Kidney epithelial cell (primary cell): ENCODE data around the gene ACE. TPM values are rescaled to one million over a fixed set of nuclear protein-coding genes. Genes with fewer than 3 reads are reported as not detected.
A peak's percentile ranks its signal among the peaks of the same experiment; 100 is the strongest.

Source experiments
- DNase-seq: peaks from one replicate; pipeline ENCODE4 v3.0.0-alpha.2; 2010; ENCODE audit warnings: low read depth
- H3K27me3 ChIP-seq: 2 replicates; pipeline ENCODE4 v1.6.0; 2011; ENCODE audit warnings: low read length; ENCODE audit not compliant: control insufficient read depth, insufficient read depth
- H3K36me3 ChIP-seq: 2 replicates; pipeline ENCODE4 v1.5.1; 2011; ENCODE audit warnings: low read length; ENCODE audit not compliant: control insufficient read depth, insufficient read depth
- H3K4me3 ChIP-seq: 2 replicates; pipeline ENCODE4 v1.5.1; 2011; ENCODE audit warnings: low read depth, mild to moderate bottlenecking, control low read depth, low read length
- CTCF ChIP-seq: IDR thresholded peaks from 2 replicates; pipeline ENCODE4 v1.5.1; 2011; ENCODE audit warnings: mild to moderate bottlenecking, moderate library complexity, low read length, control low read depth, inconsistent platforms; ENCODE audit not compliant: insufficient read depth, poor library complexity, severe bottlenecking
- total RNA-seq: library from RNA; depleted of rRNA; stranded (reverse); fragments of >200 nt; gene quantifications from 2 replicates; pipeline ENCODE4 v1.2.3, GENCODE V29; 2015

The ACE gene
- total RNA-seq, 1 donor from 2014 or later = 1.5 TPM

GRCh38 chr17:63442074-63442473 lies 34.8 kb upstream of the ACE start:
- DNase-seq = no peak
- TF ChIP-seq CTCF = no peak
- Histone ChIP-seq H3K27me3 (peaks cover 6% of the 10 kb centered on the region), H3K4me3 (no peak overlapping the region), H3K36me3 (no peaks in the 10 kb centered on the region)

DNA sequence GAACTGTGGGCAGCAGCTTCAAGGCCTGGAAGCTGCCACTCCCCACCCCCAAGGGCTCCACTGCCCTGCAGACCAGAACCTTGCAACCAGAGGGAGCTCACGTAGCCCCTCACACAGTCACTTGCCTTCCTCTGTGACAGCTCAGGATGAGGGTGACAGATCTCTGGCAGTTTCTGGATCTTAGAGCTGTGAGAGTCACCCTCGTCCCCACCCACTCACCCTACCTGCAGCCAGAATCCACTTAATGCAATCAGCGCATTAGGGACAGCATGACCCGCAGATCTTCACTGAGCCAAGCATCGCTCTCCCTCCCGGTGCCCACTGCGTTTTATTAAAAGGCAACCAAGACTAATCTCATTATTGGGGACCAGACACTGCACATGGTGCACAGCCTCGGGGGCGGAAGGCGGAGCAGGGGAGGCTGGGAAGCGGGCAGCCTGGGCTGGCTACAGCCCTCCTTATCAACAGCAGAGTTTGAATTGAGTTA lies 34.3 kb upstream of the ACE start:
- no peak for DNase-seq
- TF ChIP-seq CTCF = peak; percentile 41
- H3K36me3 ChIP-seq = no peaks in the 10 kb centered on the region
- H3K27me3 ChIP-seq = peaks cover 5% of the 10 kb centered on the region
- H3K4me3 ChIP-seq = no peak overlapping the region

GRCh38 chr17:63443053-63443452 lies 33.8 kb upstream of the ACE start:
- no peaks in the 10 kb centered on the region for H3K36me3 ChIP-seq
- TF ChIP-seq CTCF = no peak
- peaks cover under 1% of the 10 kb centered on the region for H3K27me3 ChIP-seq
- H3K4me3 ChIP-seq = no peak overlapping the region
- no peak for DNase-seq

GRCh38 chr17:63444457-63444856 lies 32.4 kb upstream of the ACE start:
- no peak overlapping the region for H3K4me3 ChIP-seq
- no peaks in the 10 kb centered on the region for H3K27me3 ChIP-seq
- H3K36me3 ChIP-seq = no peaks in the 10 kb centered on the region
- DNase-seq = no peak
- no peak for TF ChIP-seq CTCF

DNA sequence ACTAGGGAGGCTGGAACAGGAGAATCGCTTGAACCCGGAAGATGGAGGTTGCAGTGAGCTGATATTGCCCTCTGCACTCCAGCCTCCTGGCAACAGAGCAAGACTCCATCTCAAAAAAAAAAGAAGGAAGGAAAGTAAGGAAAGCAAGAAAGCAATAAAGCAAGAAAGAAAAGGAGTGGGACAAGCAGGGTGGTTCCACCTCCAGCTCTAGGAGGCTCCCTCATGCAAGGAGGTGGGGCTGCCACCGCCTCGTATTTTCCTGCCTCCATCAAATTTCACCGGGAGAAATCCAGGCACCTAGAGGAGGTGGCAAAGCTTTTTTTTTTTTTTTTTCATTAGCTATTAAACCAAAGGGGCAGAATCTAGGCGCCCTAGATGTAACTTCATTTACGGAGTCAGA lies 31.8 kb upstream of the ACE start:
- Histone ChIP-seq H3K27me3 (no peaks in the 10 kb centered on the region), H3K36me3 (no peaks in the 10 kb centered on the region), H3K4me3 (peak overlapping the region; percentile 54)
- no peak for TF ChIP-seq CTCF
- DNase-seq = no peak

GRCh38 chr17:63445571-63445953 lies 31.3 kb upstream of the ACE start:
- no peaks in the 10 kb centered on the region for H3K27me3 ChIP-seq

More at GRCh38 chr17:63445571-63445953, 31.3 kb upstream of the ACE start:
- DNase-seq = no peak
- TF ChIP-seq CTCF = no peak
- H3K36me3 ChIP-seq = no peaks in the 10 kb centered on the region
- H3K4me3 ChIP-seq = peak overlapping the region; percentile 54
